ENCODE data around the gene MAML3.

Gene MAML3

GRCh38 chr4:139857977-139858376 is 296.0 kb downstream of the MAML3 start:
- TF ChIP-seq EGR1 (IDR thresholded peaks at IDR 0.05) (no peak), EP300 (IDR thresholded peaks at IDR 0.05; ENCODE audit: borderline replicate concordance) (no peak), YY1 (IDR thresholded peaks at IDR 0.05; ENCODE audit: low read depth) (no peak), TCF12 (IDR thresholded peaks at IDR 0.05; ENCODE audit: low read depth) (no peak)

GRCh38 chr4:139857021-139857420 is 297.0 kb downstream of the MAML3 start:
- no peak for TF ChIP-seq TEAD4 (IDR thresholded peaks at IDR 0.05)
- no peak for TF ChIP-seq YY1 (IDR thresholded peaks at IDR 0.05; ENCODE audit: low read depth)
- no peak for TF ChIP-seq MAX (IDR thresholded peaks at IDR 0.05)
- TF ChIP-seq USF1 (IDR thresholded peaks at IDR 0.05): no peak
- no peak for TF ChIP-seq RAD21 (IDR thresholded peaks at IDR 0.05; ENCODE audit: low read depth)
- no peak for TF ChIP-seq CREB1 (IDR thresholded peaks at IDR 0.05; ENCODE audit: low read depth)
- TF ChIP-seq REST (IDR thresholded peaks at IDR 0.05; ENCODE audit: low read depth): no peak

GRCh38 chr4:139854668-139855403 is 299.1 kb downstream of the MAML3 start:
- TF ChIP-seq USF1 (IDR thresholded peaks at IDR 0.05): no peak

- no peak for TF ChIP-seq NFIC (IDR thresholded peaks at IDR 0.05)
- TF ChIP-seq CEBPB (IDR thresholded peaks at IDR 0.05): no peak
- TF ChIP-seq TCF12 (IDR thresholded peaks at IDR 0.05; ENCODE audit: low read depth): no peak
- TF ChIP-seq USF1 (IDR thresholded peaks at IDR 0.05): no peak
- no peak for TF ChIP-seq MAX (IDR thresholded peaks at IDR 0.05)
- TF ChIP-seq TAF1 (IDR thresholded peaks at IDR 0.05; ENCODE audit: low read depth): no peak
These were observed 300.7 kb downstream of the MAML3 start for GRCh38 chr4:139853309-139853708.

GRCh38 chr4:139852612-139853269 is 301.2 kb downstream of the MAML3 start:
- TF ChIP-seq TEAD4 (IDR thresholded peaks at IDR 0.05) (no peak), NFIC (IDR thresholded peaks at IDR 0.05) (no peak), EP300 (IDR thresholded peaks at IDR 0.05; ENCODE audit: borderline replicate concordance) (no peak), CEBPB (IDR thresholded peaks at IDR 0.05) (no peak), ZBTB7A (IDR thresholded peaks at IDR 0.05; ENCODE audit: low read depth) (no peak), RAD21 (IDR thresholded peaks at IDR 0.05; ENCODE audit: low read depth) (no peak), YY1 (IDR thresholded peaks at IDR 0.05; ENCODE audit: low read depth) (no peak), CREB1 (IDR thresholded peaks at IDR 0.05; ENCODE audit: low read depth) (no peak), REST (IDR thresholded peaks at IDR 0.05; ENCODE audit: low read depth) (no peak)

GRCh38 chr4:139851639-139852038 is 302.3 kb downstream of the MAML3 start:
- TF ChIP-seq TEAD4 (IDR thresholded peaks at IDR 0.05) (no peak), RAD21 (IDR thresholded peaks at IDR 0.05; ENCODE audit: low read depth) (no peak), USF1 (IDR thresholded peaks at IDR 0.05) (no peak), MAX (IDR thresholded peaks at IDR 0.05) (no peak), FOXM1 (IDR thresholded peaks at IDR 0.05; ENCODE audit: borderline replicate concordance, low read depth) (no peak), CEBPB (IDR thresholded peaks at IDR 0.05) (no peak), ZBTB7A (IDR thresholded peaks at IDR 0.05; ENCODE audit: low read depth) (no peak), EGR1 (IDR thresholded peaks at IDR 0.05) (no peak), REST (IDR thresholded peaks at IDR 0.05; ENCODE audit: low read depth) (no peak), NFIC (IDR thresholded peaks at IDR 0.05) (no peak), CREB1 (IDR thresholded peaks at IDR 0.05; ENCODE audit: low read depth) (no peak), TCF12 (IDR thresholded peaks at IDR 0.05; ENCODE audit: low read depth) (no peak)

Measured in Ishikawa (cell line).